ENCODE data around the gene PPP1R12B.
A peak's percentile ranks its signal among the peaks of the same experiment; 100 is the strongest.
"Not testable (repeated sequence)": the region's sequence is repeated elsewhere in the genome, so short reads cannot be mapped to it uniquely, and the experiment has no call there.

PPP1R12B gene

DNA sequence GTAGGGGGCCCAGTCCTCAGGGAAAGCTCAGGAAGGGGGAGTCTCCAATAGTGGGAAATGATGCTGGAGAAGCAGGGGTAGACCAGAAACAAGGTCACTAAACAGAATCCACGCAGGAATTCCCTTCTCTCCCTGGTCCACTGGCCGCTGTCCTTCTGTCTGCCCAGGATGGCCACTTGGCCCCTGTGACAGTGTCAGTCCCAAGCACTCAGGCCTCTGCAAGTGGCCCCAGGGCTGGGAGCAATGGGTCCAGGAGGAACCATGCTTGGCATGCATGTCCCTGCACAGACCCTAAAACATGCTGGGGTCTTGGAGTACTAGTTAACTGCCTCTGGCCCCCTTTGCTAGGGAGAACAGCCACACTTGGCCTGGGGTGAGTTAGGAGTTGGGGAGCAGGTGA lies 271.5 kb downstream of the PPP1R12B start:
- DNase-seq = not testable (repeated sequence)

DNA sequence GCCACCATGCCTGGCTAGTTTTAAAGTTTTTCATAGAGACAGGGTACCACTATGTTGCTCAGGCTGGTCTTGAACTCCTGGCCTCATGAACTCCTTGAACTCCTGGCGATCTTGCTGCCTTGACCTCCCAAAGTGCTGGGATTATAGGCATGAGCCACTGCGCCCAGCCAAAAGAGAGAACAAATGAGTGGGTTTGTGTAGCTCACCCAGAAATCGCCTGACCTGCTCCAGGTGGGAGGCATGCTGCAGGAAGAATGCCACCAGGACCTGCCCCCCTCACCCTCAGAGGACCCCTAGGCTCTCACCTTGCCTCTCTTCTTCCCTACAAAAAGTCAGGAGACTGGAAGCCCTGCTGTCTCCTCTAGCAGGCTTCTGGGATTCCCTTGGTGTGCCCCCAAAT lies 272.9 kb downstream of the PPP1R12B start:
- no peak for DNase-seq

DNA sequence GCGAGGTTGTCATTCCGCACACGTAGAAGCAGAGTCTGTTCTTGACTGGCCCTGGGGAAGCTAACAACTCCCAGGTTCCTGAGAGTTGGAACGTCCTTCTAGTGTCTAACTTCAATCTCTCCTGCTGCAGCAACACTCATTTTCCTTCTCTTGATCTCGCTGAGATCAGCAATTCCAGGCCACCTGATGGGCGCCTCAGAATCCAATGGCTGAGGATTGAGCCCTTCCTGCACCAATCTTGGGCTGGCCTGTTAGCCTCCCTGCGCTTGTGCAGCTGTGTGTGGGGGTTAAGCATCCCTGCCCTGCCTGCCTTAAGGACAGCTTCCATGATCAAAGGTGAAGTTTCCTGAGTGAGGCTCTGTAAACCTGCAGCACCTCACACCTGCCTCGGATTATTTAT lies 273.9 kb downstream of the PPP1R12B start:
- DNase-seq = no peak

DNA sequence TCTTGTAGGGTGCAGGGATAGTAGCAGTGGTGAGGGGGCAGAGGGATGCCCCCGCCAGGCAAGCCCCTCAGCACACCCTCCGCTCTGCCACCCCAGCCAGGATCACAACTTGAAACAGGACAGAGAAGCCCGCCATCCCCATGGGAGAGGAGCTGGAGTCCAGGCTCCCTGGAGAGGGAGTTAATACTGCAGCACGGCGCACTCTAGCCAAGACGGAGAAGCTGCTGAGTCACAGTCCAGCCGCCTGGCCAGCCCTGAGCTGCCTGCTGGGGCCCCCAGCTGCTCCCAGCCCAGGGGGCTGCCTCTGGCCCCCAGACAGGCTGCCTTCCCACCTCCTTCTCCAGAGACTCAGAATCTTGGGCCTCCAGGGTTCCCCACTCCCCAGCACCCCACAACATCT lies 274.6 kb downstream of the PPP1R12B start:
- DNase-seq = no peak

DNA sequence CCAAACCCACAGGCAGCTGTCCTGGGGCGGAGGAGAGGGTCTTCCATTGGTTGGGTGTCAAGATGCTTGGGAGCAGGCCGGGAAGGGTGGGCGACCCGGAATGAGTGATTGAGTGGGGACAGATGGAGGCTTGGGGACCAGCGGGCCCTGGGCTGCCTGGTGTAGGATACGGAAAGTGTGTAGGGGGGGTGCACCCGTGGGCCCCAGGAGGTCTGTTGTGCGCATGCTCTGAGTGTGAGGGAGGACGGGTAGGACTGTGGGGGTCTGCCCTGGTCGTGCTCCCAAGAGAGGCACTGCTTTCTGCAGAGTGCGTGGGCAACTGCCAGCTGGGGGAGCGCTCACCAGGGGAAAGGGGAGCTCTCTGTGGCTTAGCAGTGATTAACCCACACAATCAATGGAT lies 275.0 kb downstream of the PPP1R12B start:
- DNase-seq = not testable (repeated sequence)

DNA sequence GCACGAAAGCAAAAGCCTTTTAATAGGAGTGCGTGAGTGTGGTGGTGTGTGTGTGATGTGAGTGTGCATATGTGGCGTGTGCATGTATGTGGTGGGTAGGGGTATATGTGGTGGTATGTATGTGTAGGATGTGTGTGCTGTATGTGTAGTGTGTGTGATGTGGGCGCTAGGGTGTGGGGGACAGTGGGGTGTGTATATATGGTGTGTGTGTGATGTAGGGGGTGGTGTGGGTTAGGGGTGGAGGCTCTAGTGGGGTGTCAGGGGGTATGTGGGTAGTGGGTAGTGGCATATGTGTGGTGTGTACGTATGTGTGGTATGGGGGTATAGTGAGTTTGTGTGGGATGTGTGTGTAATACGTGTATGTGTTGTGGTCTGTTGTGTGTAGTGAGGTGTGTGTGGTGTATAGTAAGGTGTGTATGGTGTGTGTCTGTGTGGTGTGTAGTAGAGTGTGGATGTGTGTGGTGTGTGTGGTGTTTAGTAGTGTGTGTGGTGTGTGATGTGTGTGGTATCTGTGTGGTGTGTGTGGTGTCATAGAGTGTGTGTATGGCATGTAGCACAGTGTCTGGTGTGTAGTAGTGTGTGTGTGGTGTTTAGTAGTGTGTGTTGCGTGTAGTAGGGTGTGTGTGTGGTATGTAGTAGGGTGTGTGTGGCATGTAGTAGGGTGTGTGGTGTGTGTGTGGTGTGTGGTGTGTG lies 275.7 kb downstream of the PPP1R12B start:
- DNase-seq = no peak

DNA sequence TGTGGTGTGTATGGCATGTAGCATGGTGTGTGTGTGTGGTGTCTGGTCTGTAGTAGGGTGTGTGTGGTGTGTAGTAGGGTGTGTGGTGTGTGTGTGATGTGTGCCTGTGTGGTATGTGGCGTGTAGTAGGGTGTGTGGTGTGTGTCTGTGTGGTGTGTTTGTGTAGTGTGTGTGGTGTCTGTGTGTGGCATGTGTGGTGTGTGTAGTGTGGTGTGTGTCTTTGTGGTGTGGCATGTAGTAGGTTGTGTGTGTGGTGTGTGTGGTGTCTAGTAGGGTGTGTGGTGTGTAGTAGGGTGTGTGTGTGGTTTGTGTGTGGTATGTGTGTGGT lies 276.2 kb downstream of the PPP1R12B start:
- DNase-seq = no peak

DNA sequence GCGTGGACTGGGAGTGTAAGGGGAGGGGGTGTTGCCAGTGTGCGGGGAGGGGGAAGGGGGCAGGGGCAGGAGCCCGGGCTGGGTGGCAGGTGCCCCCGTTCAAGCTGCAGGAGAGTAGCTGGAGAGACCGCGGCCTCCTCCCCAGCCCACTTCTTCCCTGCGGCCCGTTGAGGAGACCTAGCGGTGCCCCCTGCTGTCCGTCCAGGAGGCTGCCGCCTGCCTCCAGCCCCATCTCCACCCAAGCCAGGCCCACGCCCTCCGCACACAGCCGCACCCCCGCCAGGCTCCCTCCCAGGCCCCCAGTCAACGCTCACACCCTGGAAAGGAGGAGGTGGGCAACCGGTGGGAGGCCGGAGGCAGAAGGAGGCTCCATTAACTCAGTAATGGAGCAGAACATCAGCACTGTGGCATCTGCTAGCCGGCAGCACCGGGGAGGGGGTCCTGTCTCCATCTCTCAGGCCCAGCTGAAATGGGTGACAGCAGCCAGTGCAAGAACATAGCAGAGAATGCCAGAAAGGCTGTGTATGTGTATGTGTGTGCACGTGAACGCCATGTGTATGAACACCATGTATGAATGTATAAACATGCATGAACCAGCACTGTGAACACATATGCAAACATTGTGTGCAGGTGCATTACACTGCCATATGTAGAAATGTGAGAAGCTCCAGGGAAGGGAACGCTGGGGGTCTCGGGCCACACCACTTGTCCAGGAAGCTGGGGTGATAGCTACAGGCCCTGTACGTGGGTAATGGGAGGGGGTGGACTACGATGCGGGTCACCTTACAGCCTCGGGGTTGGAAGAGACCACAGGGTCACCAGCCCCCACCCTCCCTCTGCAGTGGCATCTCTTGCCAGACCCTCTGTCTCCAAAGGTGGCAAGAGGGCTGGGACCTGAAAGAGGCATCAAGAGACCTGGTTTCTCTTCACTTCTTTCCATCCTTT lies 277.2 kb downstream of the PPP1R12B start:
- DNase-seq = peak; percentile 51 to 75

DNA sequence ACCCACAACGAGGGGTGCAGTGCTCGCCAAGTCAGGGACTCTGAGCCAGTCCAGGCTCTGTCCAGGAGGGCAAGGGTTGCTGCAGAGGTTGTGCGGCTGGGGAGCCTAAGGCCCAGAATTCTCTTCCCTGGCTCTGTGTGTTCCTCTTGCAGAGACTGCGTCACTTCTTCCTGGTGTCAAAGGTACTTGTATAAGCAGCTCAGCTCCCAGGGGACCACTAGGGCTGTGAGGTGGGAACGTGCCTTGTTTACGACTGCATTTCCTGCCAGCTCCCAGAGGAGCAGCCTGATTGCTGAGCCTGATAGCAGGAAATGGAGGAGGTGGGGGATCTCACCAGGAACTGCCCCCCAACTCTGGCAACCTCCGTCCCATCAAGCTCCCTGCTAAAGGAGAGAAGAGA lies 278.5 kb downstream of the PPP1R12B start:
- DNase-seq = not testable (repeated sequence)

DNA sequence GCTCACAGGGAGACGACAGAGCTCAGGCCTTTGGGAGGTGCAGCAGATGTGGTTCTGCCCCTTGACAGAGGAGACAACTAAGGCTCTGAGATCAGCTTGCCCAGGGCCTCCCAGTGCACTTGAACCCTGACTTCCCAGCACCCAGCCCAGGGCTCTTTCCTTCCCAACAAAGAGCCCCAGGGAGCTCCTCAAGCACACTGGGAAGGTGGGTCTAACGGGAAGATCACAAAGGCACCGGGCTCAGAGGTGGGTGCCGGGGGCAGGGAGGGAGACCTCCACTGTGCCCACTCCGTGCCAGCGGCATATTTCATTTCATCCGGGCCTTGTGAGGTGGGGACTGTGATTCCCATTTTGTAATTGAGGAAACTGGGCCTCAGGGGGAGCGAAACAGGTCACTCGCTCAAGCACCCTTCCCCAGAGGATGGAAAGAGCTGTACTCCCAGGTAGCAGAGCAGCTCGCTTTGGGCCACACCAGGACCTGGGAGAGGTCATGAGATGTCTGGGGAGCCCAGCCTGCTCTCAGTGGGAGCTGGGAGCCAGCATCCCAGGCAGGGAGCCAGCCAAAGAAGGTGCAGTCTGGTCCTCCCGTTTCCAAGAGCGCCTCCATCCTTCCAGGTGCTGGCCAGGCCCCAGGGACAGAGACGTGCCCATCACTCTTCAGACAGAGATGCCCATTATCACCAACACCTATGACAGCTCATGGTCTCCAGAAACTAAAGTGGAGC lies 279.5 kb downstream of the PPP1R12B start:
- no peak for DNase-seq

DNA sequence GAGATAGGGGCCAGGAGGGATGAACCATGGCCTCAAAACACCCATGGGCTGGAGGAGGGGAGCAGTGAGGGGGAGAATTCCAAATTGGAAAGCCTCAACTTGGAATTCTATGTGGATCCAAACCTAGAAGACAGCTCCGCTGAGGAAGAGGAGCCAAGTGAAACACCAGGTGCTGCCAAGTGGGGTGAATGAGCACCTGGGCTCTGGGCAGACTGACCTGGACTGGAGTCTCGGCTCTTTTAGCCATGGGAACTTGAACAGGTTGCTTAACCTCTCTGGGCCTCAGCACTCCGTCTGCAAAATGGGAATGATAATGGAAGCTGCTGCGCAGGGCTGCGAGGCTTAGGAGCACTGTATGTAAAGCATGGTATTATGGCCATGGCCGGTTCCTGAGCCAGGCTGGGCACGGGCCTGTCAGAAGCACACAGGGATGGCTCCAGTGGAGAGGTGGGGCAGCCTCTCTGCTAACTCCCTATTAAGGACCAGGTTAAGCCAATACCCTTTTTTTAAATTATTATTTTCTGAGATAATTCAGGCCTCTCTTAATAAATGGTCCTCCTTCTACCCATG lies 280.2 kb downstream of the PPP1R12B start:
- DNase-seq = no peak

DNA sequence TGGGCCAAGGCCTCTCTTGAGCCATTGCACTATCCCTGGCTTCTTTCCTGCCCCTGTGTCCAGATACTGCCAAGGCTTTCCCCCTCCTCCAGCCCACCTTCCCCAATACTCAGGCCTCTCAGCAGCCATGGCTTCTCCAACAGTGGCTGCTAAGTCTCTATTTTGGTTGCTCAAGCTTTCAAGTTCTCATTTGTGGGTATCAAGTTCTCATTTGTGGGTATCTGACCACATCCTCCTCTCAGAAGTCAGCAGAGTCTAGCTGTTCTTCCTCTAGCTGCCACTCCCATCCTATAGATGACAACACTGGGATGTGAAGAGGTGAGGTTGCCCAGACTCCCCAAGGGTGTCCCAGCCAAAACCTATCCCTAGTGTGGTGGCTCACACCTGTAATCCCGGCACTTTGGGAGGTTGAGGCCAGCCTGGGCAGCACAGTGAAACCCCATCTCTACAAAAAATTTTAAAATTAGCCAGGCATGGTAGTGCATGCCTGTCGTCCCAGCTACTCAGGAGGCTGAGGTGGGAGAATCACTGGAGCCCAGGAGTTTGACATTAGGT lies 280.8 kb downstream of the PPP1R12B start:
- DNase-seq = not testable (repeated sequence)

DNA sequence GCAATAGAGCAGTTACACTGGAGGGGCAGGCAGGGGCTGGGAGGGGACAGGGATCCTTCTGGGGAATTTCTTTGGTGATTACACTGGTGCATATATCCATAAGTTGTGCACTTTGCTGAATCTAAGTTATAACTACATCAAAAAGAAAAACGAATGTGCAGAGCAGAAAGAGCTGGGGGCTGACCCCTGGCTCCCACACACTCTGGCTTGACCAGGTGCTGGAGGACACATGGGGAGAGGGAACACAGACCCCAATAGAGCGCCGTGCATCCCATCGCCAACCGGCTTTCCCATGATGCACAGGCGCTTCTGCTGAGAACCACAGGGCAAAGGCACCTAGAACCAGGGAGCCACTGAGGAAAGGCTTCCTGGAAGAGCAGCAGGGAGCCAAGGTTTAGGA lies 281.6 kb downstream of the PPP1R12B start:
- not testable (repeated sequence) for DNase-seq

DNA sequence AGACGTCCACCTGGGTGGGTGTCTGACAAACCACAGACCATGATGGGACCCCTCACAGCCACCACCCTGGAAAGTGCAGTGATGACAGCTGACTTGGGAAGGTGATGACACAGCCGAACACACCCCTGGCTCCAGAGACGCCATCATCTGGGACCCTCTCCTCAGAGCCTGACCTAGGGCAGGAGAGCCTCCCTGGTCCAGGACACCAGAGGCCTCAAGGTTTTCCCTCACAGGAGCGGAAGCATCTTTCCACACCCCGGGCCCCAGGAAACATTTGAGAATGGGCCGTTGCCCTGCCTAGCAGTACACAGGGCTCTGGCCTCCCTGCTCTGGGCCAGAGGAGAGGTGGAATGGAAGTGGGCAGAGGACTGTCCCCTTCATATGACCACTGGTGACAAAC lies 282.0 kb downstream of the PPP1R12B start:
- no peak for DNase-seq

DNA sequence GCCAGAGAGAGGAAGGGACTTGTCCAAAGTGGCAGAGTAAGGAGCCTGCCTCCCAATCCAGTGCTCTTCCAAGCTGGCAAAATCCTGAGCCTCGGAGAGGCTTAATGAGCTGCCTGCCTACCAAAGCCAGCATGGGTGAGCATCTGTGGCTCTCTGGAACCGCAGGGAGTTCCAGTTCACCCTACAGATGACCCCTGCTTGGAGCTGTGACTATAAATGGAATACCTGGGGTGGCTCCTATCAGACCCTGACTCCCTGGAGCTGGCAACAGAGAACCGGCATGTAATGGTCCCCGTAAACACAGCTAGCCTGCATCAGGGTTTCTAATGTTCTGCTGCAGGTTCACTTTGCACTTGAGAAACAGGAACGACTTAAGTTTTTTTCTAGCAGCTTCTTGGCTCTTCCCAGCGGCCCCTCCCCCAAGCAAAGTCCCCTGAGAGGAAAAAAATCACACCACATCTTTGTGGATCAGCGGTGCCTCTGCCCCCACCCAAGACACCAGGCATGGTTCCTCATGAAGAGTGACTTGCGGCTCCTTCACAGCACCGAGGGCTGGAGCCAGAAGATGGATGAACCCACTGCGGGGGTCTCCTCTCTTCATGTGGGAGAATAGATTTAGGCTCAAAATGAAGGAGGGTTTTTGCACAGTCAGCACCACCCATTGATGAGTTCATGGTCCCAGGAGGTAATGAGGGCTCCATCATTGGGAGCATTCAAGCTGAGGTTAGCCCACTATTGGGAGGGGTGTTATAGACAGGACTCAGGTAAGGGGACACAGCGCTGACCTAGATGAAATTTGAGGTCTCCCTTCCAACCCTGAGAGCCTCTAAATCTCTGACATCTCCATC lies 282.8 kb downstream of the PPP1R12B start:
- no peak for DNase-seq

DNA sequence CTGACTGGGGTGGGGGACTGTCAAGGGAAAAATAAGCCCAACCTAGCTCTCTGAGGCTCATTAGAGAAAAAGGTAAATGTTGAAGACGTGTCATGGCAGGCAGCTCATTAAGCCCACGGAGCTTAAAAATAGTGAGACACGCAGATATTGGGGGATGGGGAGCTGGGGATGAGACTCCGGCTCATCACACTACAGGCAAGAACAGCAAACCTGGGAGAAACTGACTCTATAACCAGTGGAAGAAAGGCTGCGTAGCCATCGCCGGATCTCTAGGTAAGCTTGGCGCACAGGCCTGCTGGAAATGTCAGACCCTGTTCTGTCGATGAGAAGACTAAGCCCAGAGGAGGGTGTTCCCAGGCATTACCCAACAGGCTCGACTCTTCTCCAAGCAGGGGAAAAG lies 283.7 kb downstream of the PPP1R12B start:
- DNase-seq = no peak

DNA sequence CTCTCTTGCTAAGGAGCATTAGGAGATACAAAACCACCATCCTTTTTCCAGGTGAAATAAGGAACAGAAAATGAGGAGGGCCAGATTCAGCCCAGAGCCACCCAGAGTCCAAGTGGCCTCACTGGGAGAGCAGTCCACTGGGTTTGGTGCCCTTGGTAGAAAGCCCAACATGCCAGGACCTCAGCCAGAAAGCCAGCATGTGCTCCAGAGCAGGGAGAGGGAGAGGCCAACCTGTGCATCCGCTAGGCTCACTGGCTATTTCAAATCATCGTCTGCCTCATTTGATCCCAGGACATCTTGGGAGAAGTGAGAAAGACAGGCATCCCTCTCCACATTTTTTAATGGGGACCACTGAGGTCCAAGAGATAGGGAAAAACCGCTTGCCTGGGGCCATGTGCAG lies 287.7 kb downstream of the PPP1R12B start:
- DNase-seq = not testable (repeated sequence)

DNA sequence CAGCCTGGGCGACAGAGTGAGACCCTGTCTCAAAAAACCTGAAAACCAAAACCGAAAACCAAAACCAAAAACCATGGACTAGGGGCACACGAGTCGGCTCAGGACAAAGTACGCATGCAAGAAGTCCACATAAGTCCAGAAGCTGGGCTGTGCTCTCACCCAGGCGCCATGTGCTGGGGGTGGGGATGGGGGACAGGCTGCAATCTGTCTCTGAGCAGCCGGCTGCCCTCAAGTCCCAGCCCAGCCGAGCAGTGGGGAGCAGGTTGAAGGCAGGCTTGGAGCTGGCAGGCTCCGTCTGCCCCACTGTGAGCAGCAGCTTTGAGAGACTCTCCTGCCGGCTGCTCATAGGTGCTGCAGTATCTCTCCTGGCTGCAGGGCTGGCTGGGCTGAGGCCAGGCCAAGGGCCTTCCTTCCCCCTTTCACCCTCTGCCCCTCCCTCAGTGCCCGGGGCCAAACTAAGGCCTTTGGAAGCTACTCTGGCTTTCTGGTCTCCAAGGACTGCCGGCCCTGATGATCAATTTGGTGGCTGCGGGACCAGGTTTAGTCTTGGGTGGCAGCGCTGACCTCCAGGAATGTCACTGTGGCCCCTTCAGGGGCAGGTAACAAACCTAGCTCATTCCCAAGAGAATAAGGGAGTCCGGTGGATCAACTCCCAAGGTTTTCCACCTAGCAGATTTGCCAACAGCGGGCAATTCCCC lies 289.0 kb downstream of the PPP1R12B start:
- not testable (repeated sequence) for DNase-seq

DNA sequence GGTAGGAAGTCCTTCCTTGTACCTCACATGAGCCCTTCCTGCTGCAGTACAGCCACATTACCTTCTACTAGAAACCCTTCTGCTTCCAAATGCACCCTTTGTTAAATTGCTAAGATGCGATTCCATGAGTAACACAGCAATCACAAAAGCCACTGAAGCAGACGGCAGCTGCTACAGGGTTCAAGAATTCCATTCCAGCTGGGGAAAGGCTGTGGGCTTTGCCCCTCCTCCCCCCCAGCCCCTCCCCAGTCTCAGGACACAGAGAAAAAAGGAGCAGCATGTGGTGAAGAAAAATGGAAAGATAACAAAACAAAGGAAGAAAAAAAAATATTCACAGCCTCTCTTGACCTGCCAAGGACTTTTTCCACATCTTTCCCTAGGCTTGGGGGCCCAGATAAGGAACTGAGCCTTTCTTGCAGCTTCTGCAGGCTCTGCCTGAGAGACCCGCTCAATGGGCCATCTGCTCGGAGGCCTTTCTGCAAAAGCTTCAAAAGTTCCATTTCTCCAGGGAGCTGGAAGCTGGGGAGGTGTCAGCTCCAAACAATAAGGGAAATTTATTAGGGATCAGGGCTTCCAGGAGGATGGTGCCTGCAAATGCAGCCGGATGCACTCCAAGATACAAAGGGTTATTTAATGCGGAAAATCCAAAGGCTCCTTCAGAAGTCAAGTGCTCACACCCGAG lies 289.7 kb downstream of the PPP1R12B start:
- DNase-seq = no peak

DNA sequence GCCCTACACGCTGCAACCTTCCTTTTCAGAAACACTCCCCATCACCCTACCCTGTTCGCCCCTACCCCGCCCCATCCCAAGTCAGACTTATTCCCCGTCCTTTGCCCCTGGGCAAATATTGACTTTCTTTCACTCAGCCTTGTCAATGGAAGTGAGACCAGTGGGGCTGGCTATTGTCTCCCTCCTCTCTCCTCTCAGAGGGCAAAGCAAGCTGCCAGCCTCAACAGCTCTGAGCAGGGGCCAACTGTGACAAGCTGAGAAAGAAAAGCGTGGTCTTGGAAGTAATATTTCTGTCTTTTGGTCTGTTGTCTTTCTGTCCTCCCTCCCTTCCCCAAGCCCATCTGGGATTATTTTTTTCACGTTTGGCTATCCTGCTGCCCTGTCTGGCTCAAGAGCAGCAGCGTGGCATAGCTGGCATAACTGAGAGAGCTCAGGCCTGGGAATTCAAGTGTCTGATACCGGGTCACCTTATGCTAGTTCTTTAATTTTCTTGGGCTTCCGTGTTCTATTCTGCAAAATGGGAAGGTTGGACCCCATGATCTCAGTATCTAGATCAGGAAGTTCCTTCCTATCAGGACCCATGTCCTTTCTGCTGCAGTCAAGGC lies 290.3 kb downstream of the PPP1R12B start:
- DNase-seq = not testable (repeated sequence)
